Erythroblast (primary cell): ENCODE measurements around the gene LRCH3.

Source experiments
- DNase-seq, 2 experiments: peaks; one replicate each; lab custom pipeline; 2025; lab: John Stamatoyannopoulos, UW
- GATA1 ChIP-seq: IDR thresholded peaks from 2 replicates; pipeline ENCODE4 v1.6.1; 2011; ENCODE audit warnings: low read depth, mild to moderate bottlenecking, control low read depth, low read length, moderate library complexity
- POLR2A ChIP-seq: IDR thresholded peaks from 2 replicates; pipeline ENCODE4 v1.6.1; 2011; ENCODE audit warnings: mild to moderate bottlenecking, low read length

Gene LRCH3

GRCh38 chr3:197836244-197836643 lies 45.2 kb downstream of the LRCH3 start:
- no peak for DNase-seq

DNA sequence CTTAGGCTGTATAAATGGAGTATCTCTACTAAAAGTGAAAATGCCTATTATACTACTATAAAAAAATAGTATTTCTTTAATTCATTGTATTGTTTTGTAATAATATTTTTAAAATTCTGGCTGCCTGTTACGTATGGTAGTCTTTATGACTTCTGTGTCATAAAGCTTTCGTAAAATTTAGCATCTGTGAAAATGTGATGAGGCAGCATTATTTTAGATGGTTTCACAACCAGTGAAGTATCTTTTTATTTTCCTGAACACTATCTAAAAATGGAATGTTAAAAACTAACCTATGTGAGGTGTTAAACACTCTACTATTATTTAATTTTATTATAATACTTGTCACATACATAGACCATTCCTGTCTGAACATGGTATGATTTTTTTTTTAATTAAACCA lies 46.2 kb downstream of the LRCH3 start:
- TF ChIP-seq GATA1 (no peak), POLR2A (no peak)
- DNase-seq, result no peak

More at GRCh38 chr3:197836244-197836643, 45.2 kb downstream of the LRCH3 start:
- no peak for TF ChIP-seq GATA1
- no peak for TF ChIP-seq POLR2A

DNA sequence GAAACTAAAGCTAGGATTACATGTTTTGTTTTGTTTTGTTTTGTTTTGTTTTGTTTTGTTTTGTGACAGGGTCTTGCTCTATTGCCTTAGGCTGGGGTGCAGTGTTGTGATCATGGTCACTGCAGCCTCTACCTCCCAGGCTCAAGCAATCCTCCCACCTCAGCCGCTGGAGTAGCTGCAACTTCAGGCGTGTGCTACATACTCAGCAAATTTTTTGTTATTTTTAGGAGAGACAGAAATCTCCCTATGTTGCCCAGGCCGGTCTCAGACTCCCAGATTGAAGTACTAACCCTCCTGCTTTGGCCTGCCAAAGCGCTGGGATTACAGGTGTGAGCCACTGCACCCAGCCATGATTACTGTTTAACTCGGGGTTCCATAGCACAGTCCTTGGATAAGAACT lies 50.7 kb downstream of the LRCH3 start:
- TF ChIP-seq GATA1, result no peak
- no peak for TF ChIP-seq POLR2A
- no peak for DNase-seq

DNA sequence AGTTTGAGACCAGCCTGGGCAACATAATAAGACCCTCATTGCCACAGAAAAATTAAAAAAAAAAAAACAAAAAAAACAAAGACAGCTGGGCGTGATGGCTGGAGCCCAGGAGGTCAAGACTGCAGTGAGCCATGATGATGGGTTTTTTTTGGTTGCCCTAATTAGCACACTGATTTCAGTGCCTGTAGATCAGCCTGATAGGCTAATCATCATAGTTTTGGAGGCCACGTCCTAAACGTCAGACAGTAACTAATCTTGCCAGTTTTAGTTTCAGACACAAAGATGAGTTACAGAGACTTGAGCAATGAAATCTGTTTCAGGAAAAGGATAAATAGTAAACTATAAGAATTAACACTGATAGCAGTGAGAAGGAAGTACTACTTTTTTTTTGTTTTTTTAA lies 55.4 kb downstream of the LRCH3 start:
- no peak for DNase-seq
- TF ChIP-seq POLR2A (no peak), GATA1 (no peak)

GRCh38 chr3:197847866-197848401 lies 56.9 kb downstream of the LRCH3 start:
- TF ChIP-seq GATA1 (no peak), POLR2A (no peak)
- DNase-seq, result peak; percentile 18 to 25

- no peak for TF ChIP-seq POLR2A
- no peak for DNase-seq
Observed at GRCh38 chr3:197854596-197855343, 63.7 kb downstream of the LRCH3 start.

- no peak for DNase-seq
- TF ChIP-seq POLR2A (no peak), GATA1 (no peak)
Observed at GRCh38 chr3:197855571-197855970, 64.5 kb downstream of the LRCH3 start.

GRCh38 chr3:197856199-197856816 lies 65.3 kb downstream of the LRCH3 start:
- TF ChIP-seq GATA1, result no peak
- TF ChIP-seq POLR2A, result no peak
- no peak for DNase-seq

GRCh38 chr3:197858133-197858532 lies 67.1 kb downstream of the LRCH3 start:
- no peak for DNase-seq
- no peak for TF ChIP-seq GATA1
- no peak for TF ChIP-seq POLR2A

- TF ChIP-seq GATA1, result no peak
- TF ChIP-seq POLR2A, result no peak
Observed at GRCh38 chr3:197858598-197858997, 67.5 kb downstream of the LRCH3 start.

GRCh38 chr3:197866035-197866434 lies 75.0 kb downstream of the LRCH3 start:
- DNase-seq, result no peak
- no peak for TF ChIP-seq GATA1
- no peak for TF ChIP-seq POLR2A

More at GRCh38 chr3:197858598-197858997, 67.5 kb downstream of the LRCH3 start:
- no peak for DNase-seq

DNA sequence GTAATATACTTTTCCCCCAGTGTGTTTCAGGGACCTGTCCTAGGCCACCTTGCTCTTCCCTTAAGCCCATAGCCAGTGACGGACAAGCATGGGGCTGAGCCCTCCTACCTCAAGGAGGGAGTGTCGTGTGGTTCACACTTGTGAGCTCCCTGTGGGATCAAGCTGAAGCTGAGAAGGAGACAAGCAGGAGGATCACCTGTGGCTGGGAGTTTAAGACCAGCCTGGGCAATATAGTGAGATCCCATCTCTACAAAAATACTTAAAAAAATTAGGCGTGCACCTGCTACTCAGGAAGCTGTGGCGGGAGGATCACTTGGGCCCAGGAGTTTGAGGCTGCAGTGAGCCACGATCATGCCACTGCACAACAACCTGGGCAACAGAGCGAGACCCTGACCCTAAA lies 82.3 kb downstream of the LRCH3 start:
- TF ChIP-seq POLR2A (no peak), GATA1 (no peak)

DNA sequence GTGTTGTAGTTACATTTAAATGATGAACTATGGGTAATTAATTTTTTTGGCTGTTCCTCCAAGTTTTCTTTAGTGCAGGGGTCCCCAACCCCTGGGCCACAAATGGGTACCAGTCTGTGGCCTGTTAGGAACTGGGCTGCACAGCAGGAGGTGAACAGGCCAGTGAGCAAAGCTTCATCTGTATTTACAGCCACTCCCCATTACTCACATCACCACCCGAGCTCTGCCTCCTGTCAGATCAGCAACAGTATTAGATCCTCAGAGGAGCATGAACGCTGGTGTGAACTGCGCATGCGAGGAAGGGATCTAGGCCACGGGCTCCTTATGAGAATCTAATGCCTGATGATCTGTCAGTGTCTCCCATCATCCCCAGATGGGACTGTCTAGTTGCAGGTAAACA lies 83.0 kb downstream of the LRCH3 start:
- DNase-seq, result no peak
- TF ChIP-seq POLR2A (no peak), GATA1 (no peak)

More for the DNA sequence above, 82.3 kb downstream of the LRCH3 start:
- no peak for DNase-seq

GRCh38 chr3:197874653-197875052 lies 83.6 kb downstream of the LRCH3 start:
- DNase-seq, result no peak
- TF ChIP-seq POLR2A (no peak), GATA1 (no peak)
